ENCODE results near the gene TAPT1.
A peak's percentile ranks its signal among the peaks of the same experiment; 100 is the strongest.

Gene TAPT1

DNA sequence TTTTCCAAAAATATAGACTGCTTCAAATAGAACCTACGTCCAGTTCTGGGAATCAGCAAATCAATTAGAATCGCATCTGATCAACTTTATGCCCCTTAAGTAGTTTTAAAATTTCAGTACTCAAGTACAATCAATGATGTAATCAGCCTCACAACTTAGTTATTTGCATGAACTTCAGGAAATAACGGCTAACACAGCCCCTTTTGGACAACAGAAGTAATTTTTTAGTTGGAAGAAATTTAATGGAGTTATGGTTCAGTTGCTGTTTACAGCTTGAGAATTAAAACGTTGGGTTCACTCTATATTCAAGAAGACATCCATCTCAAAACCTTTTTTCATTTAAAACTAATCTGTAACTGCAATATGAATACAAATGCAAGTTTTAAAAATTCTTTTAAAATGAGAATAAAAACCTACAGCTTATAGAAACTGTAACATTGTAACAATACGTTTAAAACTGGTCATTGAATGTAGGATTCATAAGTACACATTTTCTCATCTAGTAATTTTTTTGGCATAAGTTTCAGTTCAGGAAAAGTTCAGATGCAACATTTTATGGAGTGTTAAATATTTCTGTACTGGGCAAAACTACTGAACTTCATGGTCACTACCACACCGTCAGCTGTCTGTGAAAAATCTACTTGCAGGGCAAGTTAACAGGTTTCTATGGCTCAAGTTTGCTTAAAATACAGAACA lies 956 bp downstream of the TAPT1 start:
- no peak for FAIRE-seq
- no peak for DNase-seq (ENCODE audit: insufficient read length, low spot score)
- TF ChIP-seq PAX5 (IDR thresholded peaks at IDR 0.05; ENCODE audit: insufficient read depth, low read length, severe bottlenecking) (no peak), TAF1 (IDR thresholded peaks at IDR 0.05; ENCODE audit: low read depth, low read length) (no peak), POLR2A (IDR thresholded peaks at IDR 0.05; ENCODE audit: low read depth, low read length) (no peak), POU2F2 (IDR thresholded peaks at IDR 0.05; ENCODE audit: low read depth, low read length) (no peak), SPI1 (IDR thresholded peaks at IDR 0.05; ENCODE audit: low read depth, low read length) (no peak), POLR2AphosphoS5 (IDR thresholded peaks at IDR 0.05; ENCODE audit: low read depth, low read length) (no peak)

DNA sequence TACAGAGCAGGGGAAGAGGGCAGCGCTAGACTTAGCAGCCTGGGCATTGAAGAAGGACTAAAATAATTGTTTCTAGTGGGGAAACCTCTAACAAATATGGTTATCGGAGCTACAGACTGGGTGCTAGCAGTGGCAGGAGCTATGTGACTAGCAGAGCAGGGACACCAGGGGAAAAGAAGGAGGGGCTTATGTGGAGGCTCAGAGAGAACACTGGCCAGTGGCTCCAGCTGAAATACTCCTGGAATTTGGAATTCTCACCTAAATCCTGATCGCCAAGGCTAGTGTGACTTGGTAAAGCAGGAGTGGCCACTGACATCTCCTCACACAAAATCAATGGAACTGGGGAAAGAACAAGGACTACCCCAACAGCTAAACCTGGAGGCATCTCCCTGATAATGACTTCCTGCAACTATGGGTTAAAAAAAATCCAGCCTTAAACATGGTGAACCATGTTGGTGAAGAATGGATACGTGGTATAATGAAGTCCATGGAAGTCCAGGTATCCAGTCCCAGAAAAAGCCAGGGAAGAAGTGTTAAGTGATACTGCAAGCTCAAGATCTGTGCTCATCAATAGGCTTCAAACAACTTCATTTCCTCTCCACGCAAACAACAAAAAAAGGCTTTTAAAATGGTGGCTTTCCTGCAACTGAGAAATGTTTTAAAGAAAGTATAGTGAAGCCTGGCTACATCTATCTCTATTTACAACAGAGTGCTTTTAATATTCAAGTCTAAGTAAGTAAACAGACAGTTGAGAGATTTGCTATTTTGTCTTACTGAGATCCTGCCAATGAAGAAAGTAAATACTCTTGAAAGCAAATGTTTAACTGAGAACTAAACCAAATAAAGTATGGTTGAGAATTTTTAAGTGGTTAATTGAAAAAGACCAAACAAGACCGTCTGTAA lies 1.8 kb downstream of the TAPT1 start:
- FAIRE-seq (no peak), DNase-seq (ENCODE audit: insufficient read length, low spot score) (no peak)
- TF ChIP-seq SPI1 (IDR thresholded peaks at IDR 0.05; ENCODE audit: low read depth, low read length) = no peak
- TF ChIP-seq POLR2A (IDR thresholded peaks at IDR 0.05; ENCODE audit: low read depth, low read length) = no peak
- TF ChIP-seq POU2F2 (IDR thresholded peaks at IDR 0.05; ENCODE audit: low read depth, low read length) = no peak
- TF ChIP-seq POLR2AphosphoS5 (IDR thresholded peaks at IDR 0.05; ENCODE audit: low read depth, low read length) = no peak
- no peak for TF ChIP-seq TAF1 (IDR thresholded peaks at IDR 0.05; ENCODE audit: low read depth, low read length)
- no peak for TF ChIP-seq PAX5 (IDR thresholded peaks at IDR 0.05; ENCODE audit: insufficient read depth, low read length, severe bottlenecking)

DNA sequence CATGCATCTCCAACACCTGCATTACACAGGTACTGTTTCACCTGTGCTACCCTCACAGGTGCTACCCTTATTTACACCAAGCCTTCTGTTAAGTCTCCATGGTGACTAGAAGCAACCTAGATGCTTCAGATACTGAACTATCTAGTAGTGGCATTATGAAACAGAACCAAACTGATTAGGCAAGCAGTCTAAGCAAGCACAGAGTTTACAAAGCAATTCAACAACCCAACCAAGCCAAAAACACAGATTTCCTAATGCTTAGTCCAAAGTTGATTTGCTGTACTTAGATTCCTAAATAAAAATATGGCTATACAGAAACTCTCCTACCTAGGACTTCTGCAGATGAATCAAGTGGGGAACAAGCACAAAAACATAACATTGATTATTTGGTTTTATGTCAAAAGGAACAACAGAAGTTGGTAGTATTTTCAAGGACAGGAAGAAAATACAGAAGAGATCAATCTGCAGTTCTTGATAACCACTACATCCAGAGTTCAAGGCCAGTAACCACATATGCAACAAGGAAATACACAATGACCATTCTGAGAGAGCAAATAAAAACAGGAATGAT lies 3.2 kb downstream of the TAPT1 start:
- DNase-seq (ENCODE audit: insufficient read length, low spot score) (no peak), FAIRE-seq (no peak)
- TF ChIP-seq POU2F2 (IDR thresholded peaks at IDR 0.05; ENCODE audit: low read depth, low read length) (no peak), POLR2AphosphoS5 (IDR thresholded peaks at IDR 0.05; ENCODE audit: low read depth, low read length) (no peak), PAX5 (IDR thresholded peaks at IDR 0.05; ENCODE audit: insufficient read depth, low read length, severe bottlenecking) (no peak), TAF1 (IDR thresholded peaks at IDR 0.05; ENCODE audit: low read depth, low read length) (no peak), POLR2A (IDR thresholded peaks at IDR 0.05; ENCODE audit: low read depth, low read length) (no peak), SPI1 (IDR thresholded peaks at IDR 0.05; ENCODE audit: low read depth, low read length) (no peak)

DNA sequence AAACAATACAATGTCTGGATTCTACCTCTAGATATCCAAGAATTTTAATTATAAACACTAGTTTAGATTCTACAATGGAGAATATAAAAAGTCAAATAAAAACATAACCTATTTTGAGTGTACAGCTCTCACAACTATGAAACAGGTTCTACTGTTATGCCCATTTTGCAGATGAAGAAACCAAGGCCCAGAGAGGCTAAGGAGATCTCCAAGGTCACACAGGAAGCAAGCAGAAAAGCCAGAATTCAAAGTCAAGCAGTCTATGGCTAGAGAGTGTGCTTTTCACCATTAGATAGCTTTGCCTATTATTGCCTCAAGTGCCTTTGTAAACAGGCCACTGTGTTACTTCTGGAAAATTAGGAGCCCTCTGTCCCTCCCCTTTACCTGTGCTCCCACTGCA lies 7.3 kb downstream of the TAPT1 start:
- FAIRE-seq = no peak
- TF ChIP-seq POLR2AphosphoS5 (IDR thresholded peaks at IDR 0.05; ENCODE audit: low read depth, low read length) (no peak), POU2F2 (IDR thresholded peaks at IDR 0.05; ENCODE audit: low read depth, low read length) (no peak), TAF1 (IDR thresholded peaks at IDR 0.05; ENCODE audit: low read depth, low read length) (no peak), POLR2A (IDR thresholded peaks at IDR 0.05; ENCODE audit: low read depth, low read length) (no peak), PAX5 (IDR thresholded peaks at IDR 0.05; ENCODE audit: insufficient read depth, low read length, severe bottlenecking) (no peak), SPI1 (IDR thresholded peaks at IDR 0.05; ENCODE audit: low read depth, low read length) (no peak)
- no peak for DNase-seq (ENCODE audit: insufficient read length, low spot score)

DNA sequence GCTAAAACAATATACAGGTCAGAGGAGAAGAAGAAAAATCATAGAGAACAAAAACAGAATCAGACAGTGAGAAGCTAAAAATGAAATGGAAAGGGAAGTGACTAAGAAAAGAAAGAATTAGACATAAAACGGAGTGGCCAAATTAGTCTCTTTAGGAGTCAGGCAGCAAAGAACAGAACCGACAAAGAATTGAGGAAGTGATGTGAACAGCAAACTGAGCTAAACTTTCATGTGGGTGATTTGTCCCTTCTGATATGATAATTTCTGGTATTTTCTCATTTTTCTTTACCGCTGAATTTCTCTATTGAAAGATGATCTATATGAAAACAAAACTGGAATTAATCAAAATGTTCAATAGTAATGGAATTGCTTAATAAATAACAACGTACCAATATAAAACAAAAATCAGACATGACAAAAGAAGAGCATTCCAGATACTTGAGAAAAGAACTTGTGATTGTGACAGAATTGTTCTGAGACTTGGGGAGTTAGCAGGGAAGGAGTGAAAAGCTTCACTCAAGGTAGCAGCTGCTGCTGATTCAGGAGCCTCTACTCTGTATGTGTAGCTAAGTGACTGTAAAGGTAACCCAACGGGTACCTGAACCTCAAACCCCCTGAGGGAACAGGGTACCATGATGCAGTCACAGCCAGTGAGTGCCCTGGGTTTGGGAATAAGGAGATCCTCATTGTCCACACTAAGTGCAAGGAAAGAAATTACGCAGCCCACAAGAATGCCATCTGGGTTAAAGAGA lies 8.8 kb downstream of the TAPT1 start:
- DNase-seq (ENCODE audit: insufficient read length, low spot score) = no peak
- peak; percentile 52 for FAIRE-seq
- no peak for TF ChIP-seq PAX5 (IDR thresholded peaks at IDR 0.05; ENCODE audit: insufficient read depth, low read length, severe bottlenecking)
- TF ChIP-seq SPI1 (IDR thresholded peaks at IDR 0.05; ENCODE audit: low read depth, low read length) = peak; percentile 96
- TF ChIP-seq POU2F2 (IDR thresholded peaks at IDR 0.05; ENCODE audit: low read depth, low read length) = no peak
- no peak for TF ChIP-seq POLR2AphosphoS5 (IDR thresholded peaks at IDR 0.05; ENCODE audit: low read depth, low read length)

DNA sequence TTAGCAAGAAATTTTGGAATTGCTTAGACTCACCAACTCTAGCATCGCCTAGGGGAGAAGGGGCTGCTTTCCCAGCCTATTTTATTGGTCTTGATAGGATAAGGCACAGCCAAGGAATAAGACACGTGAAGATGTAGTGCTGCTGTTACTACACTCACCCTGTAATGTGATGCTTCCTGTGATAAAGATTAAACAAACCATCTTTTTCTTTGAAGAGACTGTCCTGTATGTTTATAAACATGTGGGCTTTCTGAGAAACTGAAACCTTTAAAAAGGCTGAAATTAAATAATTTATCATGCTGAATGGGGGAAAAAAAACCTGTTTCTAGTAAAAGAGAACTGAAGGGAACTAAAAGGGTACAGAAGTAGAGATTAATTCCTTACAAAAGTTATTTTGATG lies 13.2 kb downstream of the TAPT1 start:
- FAIRE-seq (no peak), DNase-seq (ENCODE audit: insufficient read length, low spot score) (no peak)
- TF ChIP-seq POLR2AphosphoS5 (IDR thresholded peaks at IDR 0.05; ENCODE audit: low read depth, low read length) = no peak
- no peak for TF ChIP-seq TAF1 (IDR thresholded peaks at IDR 0.05; ENCODE audit: low read depth, low read length)
- no peak for TF ChIP-seq POLR2A (IDR thresholded peaks at IDR 0.05; ENCODE audit: low read depth, low read length)
- no peak for TF ChIP-seq SPI1 (IDR thresholded peaks at IDR 0.05; ENCODE audit: low read depth, low read length)
- TF ChIP-seq POU2F2 (IDR thresholded peaks at IDR 0.05; ENCODE audit: low read depth, low read length) = no peak
- no peak for TF ChIP-seq PAX5 (IDR thresholded peaks at IDR 0.05; ENCODE audit: insufficient read depth, low read length, severe bottlenecking)

DNA sequence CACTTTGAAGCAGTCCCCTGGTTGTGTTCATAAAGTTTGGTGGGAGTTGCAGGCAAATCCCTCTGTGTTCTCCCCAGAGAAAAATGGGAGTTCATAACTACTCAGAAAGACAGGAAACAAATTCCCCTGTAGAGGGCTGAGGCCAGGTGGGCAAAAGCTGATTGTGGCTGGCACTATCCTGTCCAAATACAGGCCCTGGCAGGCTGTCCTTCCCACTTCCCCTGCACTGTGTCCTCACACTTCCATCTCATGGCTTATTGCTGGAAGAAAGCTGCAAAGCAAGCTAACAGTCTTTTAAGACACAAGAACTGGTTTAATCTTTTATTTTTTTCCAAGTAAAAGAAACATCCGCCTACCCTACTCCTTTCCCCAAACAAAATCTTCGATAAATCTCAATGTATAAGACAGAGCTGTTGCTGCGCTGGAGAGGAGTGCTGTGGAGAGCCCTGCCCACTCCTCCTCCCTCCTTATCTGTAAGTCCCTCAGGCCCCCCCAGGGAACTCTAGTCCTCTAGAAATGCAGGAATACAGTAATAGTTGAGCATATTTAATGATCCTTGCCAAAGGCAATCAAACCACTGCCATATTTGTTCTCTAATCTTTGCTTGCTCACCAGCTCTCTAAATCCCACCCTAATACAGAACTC lies 14.0 kb downstream of the TAPT1 start:
- TF ChIP-seq PAX5 (IDR thresholded peaks at IDR 0.05; ENCODE audit: insufficient read depth, low read length, severe bottlenecking) = no peak
- TF ChIP-seq SPI1 (IDR thresholded peaks at IDR 0.05; ENCODE audit: low read depth, low read length) = peak; percentile 42
- DNase-seq (ENCODE audit: insufficient read length, low spot score) (no peak), FAIRE-seq (peak; percentile 79)

DNA sequence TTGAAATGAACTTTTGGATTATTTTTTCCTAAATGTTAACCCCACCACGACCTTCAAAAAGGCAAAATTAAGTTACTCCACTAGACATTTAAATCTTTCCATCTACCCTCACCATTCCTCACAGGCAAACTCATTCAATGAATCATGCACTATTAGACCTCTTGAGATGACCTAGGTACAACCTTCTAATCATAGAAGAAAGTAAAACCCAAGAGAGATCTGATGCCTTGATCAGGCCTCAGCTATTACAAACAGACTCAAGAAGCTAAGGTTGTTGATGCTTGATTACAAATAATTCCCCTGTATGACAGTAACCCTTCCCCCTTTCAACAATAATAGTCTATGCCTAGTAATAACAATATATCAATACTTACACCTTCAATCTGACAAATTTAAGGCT lies 18.9 kb downstream of the TAPT1 start:
- no peak for DNase-seq (ENCODE audit: insufficient read length, low spot score)
- no peak for FAIRE-seq

More for the DNA sequence above, 18.9 kb downstream of the TAPT1 start:
- TF ChIP-seq PAX5 (IDR thresholded peaks at IDR 0.05; ENCODE audit: insufficient read depth, low read length, severe bottlenecking) = no peak
- TF ChIP-seq POLR2A (IDR thresholded peaks at IDR 0.05; ENCODE audit: low read depth, low read length) = no peak
- no peak for TF ChIP-seq POLR2AphosphoS5 (IDR thresholded peaks at IDR 0.05; ENCODE audit: low read depth, low read length)
- no peak for TF ChIP-seq POU2F2 (IDR thresholded peaks at IDR 0.05; ENCODE audit: low read depth, low read length)
- no peak for TF ChIP-seq SPI1 (IDR thresholded peaks at IDR 0.05; ENCODE audit: low read depth, low read length)
- TF ChIP-seq TAF1 (IDR thresholded peaks at IDR 0.05; ENCODE audit: low read depth, low read length) = no peak

All from GM12891 (cell line).